ENCODE measurements around the gene FA2H. TPM values are rescaled to one million over a fixed set of nuclear protein-coding genes. Genes with fewer than 3 reads are reported as not detected.

FA2H gene
- polyA plus RNA-seq, 2 of the 4 experiments (the other 2 are of a cell fraction) = 5.6 to 7.1 TPM

DNA sequence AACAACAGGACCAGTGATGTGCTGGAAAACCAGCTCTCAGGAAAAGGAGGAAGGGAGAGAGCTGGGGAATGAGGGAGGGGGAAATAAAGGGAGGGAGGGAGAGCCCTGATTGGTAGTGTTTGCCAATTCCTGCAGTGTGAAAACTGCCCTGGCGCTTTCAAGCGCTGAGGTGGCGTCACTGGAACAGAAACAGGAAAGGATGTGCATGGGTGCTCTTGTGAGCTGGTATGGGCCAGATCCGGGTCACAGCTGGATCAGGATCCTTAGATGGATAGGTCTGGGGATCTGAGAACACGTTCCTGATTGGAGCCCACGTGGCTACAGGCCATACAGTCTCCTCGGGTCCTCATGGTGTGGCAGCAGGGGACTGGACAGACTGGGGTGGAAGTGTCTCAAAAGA lies 57.3 kb downstream of the FA2H start:
- CTCF ChIA-PET = interaction anchor here (1.2 to 3.8 kb wide), 5 partner anchors 9 to 145 kb away, joined by 3 to 25 read pairs (median 4); no protein-coding TSS in a partner anchor
- DNase-seq (ENCODE audit: low read depth in 1 of 2, low spot score in 1 of 2) (no peak), FAIRE-seq (no peak), ATAC-seq (no peak)
- POLR2A ChIA-PET = no interaction called here
- TF ChIP-seq RCOR1 (IDR thresholded peaks at IDR 0.05; ENCODE audit: low read depth, low read length) (no peak), RAD21 (conservative IDR thresholded peaks at IDR 0.05 in 1 of 2, IDR thresholded peaks at IDR 0.05 in 1 of 2) (no peak), JUN (IDR thresholded peaks at IDR 0.05) (no peak), HDAC2 (IDR thresholded peaks at IDR 0.05) (no peak), TFCP2L1 (CRISPR knock-in tag; IDR thresholded peaks at IDR 0.05) (no peak), EHF (CRISPR knock-in tag; IDR thresholded peaks at IDR 0.05) (no peak), FOSL2 (IDR thresholded peaks at IDR 0.05) (no peak), FOSL2 (CRISPR knock-in tag; IDR thresholded peaks at IDR 0.05) (no peak), MAFK (IDR thresholded peaks at IDR 0.05; ENCODE audit: partially characterized antibody) (no peak), MAZ (IDR thresholded peaks at IDR 0.05; ENCODE audit: borderline replicate concordance, low read depth, low read length) (no peak), BHLHE40 (IDR thresholded peaks at IDR 0.05; ENCODE audit: low read depth, low read length) (no peak), PHF8 (IDR thresholded peaks at IDR 0.05; ENCODE audit: borderline replicate concordance, low read depth) (no peak)
- TF ChIP-seq, protein P1, sequence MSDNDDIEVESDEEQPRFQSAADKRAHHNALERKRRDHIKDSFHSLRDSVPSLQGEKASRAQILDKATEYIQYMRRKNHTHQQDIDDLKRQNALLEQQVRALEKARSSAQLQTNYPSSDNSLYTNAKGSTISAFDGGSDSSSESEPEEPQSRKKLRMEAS (IDR thresholded peaks at IDR 0.05) = no peak
- TF ChIP-seq, protein P2, sequence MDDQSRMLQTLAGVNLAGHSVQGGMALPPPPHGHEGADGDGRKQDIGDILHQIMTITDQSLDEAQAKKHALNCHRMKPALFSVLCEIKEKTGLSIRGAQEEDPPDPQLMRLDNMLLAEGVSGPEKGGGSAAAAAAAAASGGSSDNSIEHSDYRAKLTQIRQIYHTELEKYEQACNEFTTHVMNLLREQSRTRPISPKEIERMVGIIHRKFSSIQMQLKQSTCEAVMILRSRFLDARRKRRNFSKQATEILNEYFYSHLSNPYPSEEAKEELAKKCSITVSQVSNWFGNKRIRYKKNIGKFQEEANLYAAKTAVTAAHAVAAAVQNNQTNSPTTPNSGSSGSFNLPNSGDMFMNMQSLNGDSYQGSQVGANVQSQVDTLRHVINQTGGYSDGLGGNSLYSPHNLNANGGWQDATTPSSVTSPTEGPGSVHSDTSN (IDR thresholded peaks at IDR 0.05) = no peak
- no peak overlapping the region for H3K27ac ChIP-seq
- H3K4me1 ChIP-seq = no peaks in the 10 kb centered on the region
- WGBS (ENCODE audit: missing lambda C conversion rate) = 75% methylated on average over 7 of the region's 7 CpGs
- no peak overlapping the region for H3K4me2 ChIP-seq
- H3K4me3 ChIP-seq = no peak overlapping the region
- H3K9me3 ChIP-seq = no peaks in the 10 kb centered on the region

DNA sequence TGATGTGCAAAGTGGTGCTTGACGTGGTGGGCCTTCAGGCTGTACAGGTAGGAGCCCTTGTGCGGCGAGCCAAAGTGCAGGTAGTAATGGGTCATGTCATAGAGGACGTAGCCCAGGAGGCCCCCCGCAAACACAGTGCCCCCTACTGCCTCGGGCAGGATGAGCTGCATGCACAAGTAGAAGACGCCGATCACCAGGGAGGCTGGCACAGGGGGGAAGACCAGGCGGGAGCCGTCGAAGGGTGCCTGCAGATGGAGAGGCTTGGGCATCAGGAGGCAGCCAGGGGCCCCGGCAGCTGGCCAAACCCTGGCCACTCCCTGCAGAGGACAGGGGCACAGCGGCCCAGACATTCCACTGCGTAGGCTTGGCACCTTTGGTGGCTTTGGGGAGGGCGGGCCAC lies 58.3 kb downstream of the FA2H start:
- Histone ChIP-seq H3K4me2 (no peak overlapping the region), H3K4me3 (no peak overlapping the region), H3K9me3 (no peaks in the 10 kb centered on the region), H3K4me1 (no peaks in the 10 kb centered on the region), H3K27ac (no peak overlapping the region)
- DNase-seq (ENCODE audit: low read depth in 1 of 2, low spot score in 1 of 2) (no peak), ATAC-seq (no peak), FAIRE-seq (no peak)
- WGBS (ENCODE audit: missing lambda C conversion rate) = 84% methylated on average over 14 of the region's 15 CpGs
- TF ChIP-seq EP300 (IDR thresholded peaks at IDR 0.05) = no peak
- TF ChIP-seq ZC3H11A (IDR thresholded peaks at IDR 0.05) = no peak
- TF ChIP-seq, protein P3, sequence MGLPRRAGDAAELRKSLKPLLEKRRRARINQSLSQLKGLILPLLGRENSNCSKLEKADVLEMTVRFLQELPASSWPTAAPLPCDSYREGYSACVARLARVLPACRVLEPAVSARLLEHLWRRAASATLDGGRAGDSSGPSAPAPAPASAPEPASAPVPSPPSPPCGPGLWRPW (IDR thresholded peaks at IDR 0.05) = no peak
- no peak for TF ChIP-seq NFE2L2 (conservative IDR thresholded peaks at IDR 0.05; ENCODE audit: low read length)
- no peak for TF ChIP-seq CHD2 (IDR thresholded peaks at IDR 0.05; ENCODE audit: low read length, partially characterized antibody)
- TF ChIP-seq JUNB (IDR thresholded peaks at IDR 0.05) = no peak
- TF ChIP-seq KDM5A (IDR thresholded peaks at IDR 0.05) = no peak
- TF ChIP-seq, protein P4, sequence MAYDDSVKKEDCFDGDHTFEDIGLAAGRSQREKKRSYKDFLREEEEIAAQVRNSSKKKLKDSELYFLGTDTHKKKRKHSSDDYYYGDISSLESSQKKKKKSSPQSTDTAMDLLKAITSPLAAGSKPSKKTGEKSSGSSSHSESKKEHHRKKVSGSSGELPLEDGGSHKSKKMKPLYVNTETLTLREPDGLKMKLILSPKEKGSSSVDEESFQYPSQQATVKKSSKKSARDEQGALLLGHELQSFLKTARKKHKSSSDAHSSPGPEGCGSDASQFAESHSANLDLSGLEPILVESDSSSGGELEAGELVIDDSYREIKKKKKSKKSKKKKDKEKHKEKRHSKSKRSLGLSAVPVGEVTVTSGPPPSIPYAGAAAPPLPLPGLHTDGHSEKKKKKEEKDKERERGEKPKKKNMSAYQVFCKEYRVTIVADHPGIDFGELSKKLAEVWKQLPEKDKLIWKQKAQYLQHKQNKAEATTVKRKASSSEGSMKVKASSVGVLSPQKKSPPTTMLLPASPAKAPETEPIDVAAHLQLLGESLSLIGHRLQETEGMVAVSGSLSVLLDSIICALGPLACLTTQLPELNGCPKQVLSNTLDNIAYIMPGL (CRISPR knock-in tag; IDR thresholded peaks at IDR 0.05; ENCODE audit: borderline replicate concordance) = no peak
- TF ChIP-seq ESRRA (IDR thresholded peaks at IDR 0.05; ENCODE audit: borderline replicate concordance, low read length) = no peak
- TF ChIP-seq PHF8 (IDR thresholded peaks at IDR 0.05; ENCODE audit: borderline replicate concordance, low read depth) = no peak
- no peak for TF ChIP-seq HOXA7 (CRISPR knock-in tag; IDR thresholded peaks at IDR 0.05)
- TF ChIP-seq, protein P5, sequence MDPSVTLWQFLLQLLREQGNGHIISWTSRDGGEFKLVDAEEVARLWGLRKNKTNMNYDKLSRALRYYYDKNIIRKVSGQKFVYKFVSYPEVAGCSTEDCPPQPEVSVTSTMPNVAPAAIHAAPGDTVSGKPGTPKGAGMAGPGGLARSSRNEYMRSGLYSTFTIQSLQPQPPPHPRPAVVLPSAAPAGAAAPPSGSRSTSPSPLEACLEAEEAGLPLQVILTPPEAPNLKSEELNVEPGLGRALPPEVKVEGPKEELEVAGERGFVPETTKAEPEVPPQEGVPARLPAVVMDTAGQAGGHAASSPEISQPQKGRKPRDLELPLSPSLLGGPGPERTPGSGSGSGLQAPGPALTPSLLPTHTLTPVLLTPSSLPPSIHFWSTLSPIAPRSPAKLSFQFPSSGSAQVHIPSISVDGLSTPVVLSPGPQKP (IDR thresholded peaks at IDR 0.05; ENCODE audit: low read depth, low read length) = no peak
- TF ChIP-seq, protein P6, sequence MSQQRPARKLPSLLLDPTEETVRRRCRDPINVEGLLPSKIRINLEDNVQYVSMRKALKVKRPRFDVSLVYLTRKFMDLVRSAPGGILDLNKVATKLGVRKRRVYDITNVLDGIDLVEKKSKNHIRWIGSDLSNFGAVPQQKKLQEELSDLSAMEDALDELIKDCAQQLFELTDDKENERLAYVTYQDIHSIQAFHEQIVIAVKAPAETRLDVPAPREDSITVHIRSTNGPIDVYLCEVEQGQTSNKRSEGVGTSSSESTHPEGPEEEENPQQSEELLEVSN (IDR thresholded peaks at IDR 0.05; ENCODE audit: borderline replicate concordance, low read depth) = no peak
- TF ChIP-seq, protein P2 (IDR thresholded peaks at IDR 0.05) = no peak
- no peak for TF ChIP-seq TP53 (CRISPR knock-in tag; IDR thresholded peaks at IDR 0.05)
- no peak for TF ChIP-seq FOSB (CRISPR knock-in tag; IDR thresholded peaks at IDR 0.05)
- TF ChIP-seq, protein P7, sequence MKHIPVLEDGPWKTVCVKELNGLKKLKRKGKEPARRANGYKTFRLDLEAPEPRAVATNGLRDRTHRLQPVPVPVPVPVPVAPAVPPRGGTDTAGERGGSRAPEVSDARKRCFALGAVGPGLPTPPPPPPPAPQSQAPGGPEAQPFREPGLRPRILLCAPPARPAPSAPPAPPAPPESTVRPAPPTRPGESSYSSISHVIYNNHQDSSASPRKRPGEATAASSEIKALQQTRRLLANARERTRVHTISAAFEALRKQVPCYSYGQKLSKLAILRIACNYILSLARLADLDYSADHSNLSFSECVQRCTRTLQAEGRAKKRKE (CRISPR knock-in tag; IDR thresholded peaks at IDR 0.05; ENCODE audit: low read depth) = no peak
- POLR2A ChIA-PET = no interaction called here
- CTCF ChIA-PET = interaction anchor here (1.2 to 7.3 kb wide), 5 partner anchors 10 to 146 kb away, joined by 3 to 102 read pairs (median 12); no protein-coding TSS in a partner anchor
